MM.1S (cell line): ENCODE data around the gene SDC1.

ENCODE experiments used
- DNase-seq: peaks from one replicate; pipeline ENCODE4 v3.0.0-alpha.2; 2015
- H2AFZ ChIP-seq: fragments of 300-600 bp; sonication (generic); 2 replicates; pipeline ENCODE4 v1.6.0; 2016; ENCODE audit warnings: antibody characterized with exemption, low read length
- H3F3A ChIP-seq: fragments of 300-600 bp; sonication (generic); 2 replicates; pipeline ENCODE4 v1.6.1; 2016; ENCODE audit warnings: mild to moderate bottlenecking, antibody characterized with exemption, low read length, moderate library complexity, mixed read lengths; ENCODE audit not compliant: insufficient read depth
- H3K27ac ChIP-seq: fragments of 300-600 bp; sonication (generic); 2 replicates; pipeline ENCODE4 v1.5.1; 2016; ENCODE audit warnings: mild to moderate bottlenecking, low read length
- H3K27me3 ChIP-seq: fragments of 300-600 bp; sonication (generic); replicated peaks from 2 replicates; pipeline ENCODE4 v1.6.0; 2016; ENCODE audit warnings: low read length; ENCODE audit not compliant: insufficient read depth
- H3K36me3 ChIP-seq: fragments of 300-600 bp; sonication (generic); replicated peaks from 2 replicates; pipeline ENCODE4 v1.6.1; 2016; ENCODE audit warnings: mild to moderate bottlenecking, low read length, mixed read lengths; ENCODE audit not compliant: insufficient read depth
- H3K4me1 ChIP-seq: fragments of 300-600 bp; sonication (generic); 2 replicates; pipeline ENCODE4 v1.6.1; 2016; ENCODE audit warnings: low read length, mixed read lengths
- H3K4me2 ChIP-seq: fragments of 300-600 bp; sonication (generic); 2 replicates; pipeline ENCODE4 v1.6.0; 2016; ENCODE audit warnings: low read depth, low read length
- H3K4me3 ChIP-seq: fragments of 300-600 bp; sonication (generic); 2 replicates; pipeline ENCODE4 v1.5.1; 2016; ENCODE audit warnings: low read length, mixed read lengths
- H3K79me2 ChIP-seq: fragments of 300-600 bp; sonication (generic); 2 replicates; pipeline ENCODE4 v1.6.1; 2016; ENCODE audit warnings: mixed run types, low read length, mixed read lengths
- H3K9ac ChIP-seq: fragments of 300-600 bp; sonication (generic); 2 replicates; pipeline ENCODE4 v1.6.1; 2016; ENCODE audit warnings: low read length, mixed read lengths
- H3K9me2 ChIP-seq: fragments of 300-600 bp; sonication (generic); replicated peaks from 2 replicates; pipeline ENCODE4 v1.6.1; 2016; ENCODE audit warnings: mild to moderate bottlenecking, low read length, mixed read lengths; ENCODE audit not compliant: insufficient read depth
- H3K9me3 ChIP-seq: fragments of 300-600 bp; sonication (generic); replicated peaks from 2 replicates; pipeline ENCODE4 v1.6.1; 2016; ENCODE audit warnings: mild to moderate bottlenecking, low read length, mixed read lengths; ENCODE audit not compliant: insufficient read depth
- H4K20me1 ChIP-seq: fragments of 300-600 bp; sonication (generic); 2 replicates; pipeline ENCODE4 v1.6.1; 2016; ENCODE audit warnings: mild to moderate bottlenecking, low read length, moderate library complexity, mixed read lengths; ENCODE audit not compliant: insufficient read depth
- CTCF ChIP-seq: fragments of 300-600 bp; sonication (generic); IDR thresholded peaks from 2 replicates; pipeline ENCODE4 v1.5.1; 2016; ENCODE audit warnings: antibody characterized with exemption, low read length, mixed read lengths
- EZH2 ChIP-seq: fragments of 300-600 bp; sonication (generic); optimal IDR thresholded peaks from 2 replicates; pipeline ENCODE3; 2017; ENCODE audit warnings: low read depth, mild to moderate bottlenecking, antibody characterized with exemption, low read length, mixed read lengths
- EZH2phosphoT487 ChIP-seq: fragments of 300-600 bp; sonication (generic); IDR thresholded peaks from 2 replicates; pipeline ENCODE4 v1.6.1; 2018; ENCODE audit warnings: antibody characterized with exemption, low read length

Gene SDC1

GRCh38 chr2:20188851-20189250, 36.1 kb downstream of the SDC1 start:
- 0 out of 2 replicates have a peak, but pooled peaks cover 4% of the 10 kb centered on the region for H3F3A ChIP-seq
- H3K4me3 ChIP-seq: no peak overlapping the region
- no peaks in the 10 kb centered on the region for H3K36me3 ChIP-seq
- TF ChIP-seq EZH2 (no peak), CTCF (no peak), EZH2phosphoT487 (no peak)
- H3K27me3 ChIP-seq: no peaks in the 10 kb centered on the region
- no peak overlapping the region for H3K4me2 ChIP-seq
- no peak overlapping the region for H3K9ac ChIP-seq
- no peaks in the 10 kb centered on the region for H3K79me2 ChIP-seq
- H2AFZ ChIP-seq: no peak overlapping the region
- no peaks in the 10 kb centered on the region for H3K9me2 ChIP-seq
- peaks cover 21% of the 10 kb centered on the region for H3K4me1 ChIP-seq
- H4K20me1 ChIP-seq: no peaks in the 10 kb centered on the region
- no peaks in the 10 kb centered on the region for H3K9me3 ChIP-seq
- no peak for DNase-seq
- no peak overlapping the region for H3K27ac ChIP-seq

- H3K79me2 ChIP-seq: no peaks in the 10 kb centered on the region
- TF ChIP-seq EZH2phosphoT487 (no peak), CTCF (no peak), EZH2 (no peak)
- no peak for DNase-seq
- no peak overlapping the region for H2AFZ ChIP-seq
- H3K9me3 ChIP-seq: no peaks in the 10 kb centered on the region
- no peak overlapping the region for H3K9ac ChIP-seq
- no peak overlapping the region for H3K4me2 ChIP-seq
- no peaks in the 10 kb centered on the region for H3K27me3 ChIP-seq
- H3K9me2 ChIP-seq: no peaks in the 10 kb centered on the region
- H4K20me1 ChIP-seq: no peaks in the 10 kb centered on the region
- H3F3A ChIP-seq: 0 out of 2 replicates have a peak, but pooled peaks cover 4% of the 10 kb centered on the region
- no peaks in the 10 kb centered on the region for H3K36me3 ChIP-seq
- no peak overlapping the region for H3K4me3 ChIP-seq
- H3K27ac ChIP-seq: no peak overlapping the region
- peaks cover 19% of the 10 kb centered on the region for H3K4me1 ChIP-seq
These were observed 36.7 kb downstream of the SDC1 start for GRCh38 chr2:20188201-20188600.

- Histone ChIP-seq H2AFZ (no peak overlapping the region), H3F3A (no peaks in the 10 kb centered on the region), H3K27ac (no peak overlapping the region), H3K4me1 (peaks cover 10% of the 10 kb centered on the region), H3K4me3 (no peak overlapping the region), H3K4me2 (no peak overlapping the region), H3K9me2 (no peaks in the 10 kb centered on the region), H3K36me3 (no peaks in the 10 kb centered on the region), H3K9me3 (no peaks in the 10 kb centered on the region), H4K20me1 (no peaks in the 10 kb centered on the region), H3K79me2 (no peaks in the 10 kb centered on the region), H3K9ac (no peak overlapping the region), H3K27me3 (no peaks in the 10 kb centered on the region)
- DNase-seq: no peak
- no peak for TF ChIP-seq EZH2phosphoT487
- TF ChIP-seq CTCF: no peak
These were observed 37.6 kb downstream of the SDC1 start for GRCh38 chr2:20187331-20187730.

- H3K27ac ChIP-seq: no peak overlapping the region
- DNase-seq: no peak
- no peak overlapping the region for H3K9ac ChIP-seq
- no peaks in the 10 kb centered on the region for H3K9me2 ChIP-seq
- no peak overlapping the region for H3K4me2 ChIP-seq
- no peak overlapping the region for H3K4me3 ChIP-seq
- no peaks in the 10 kb centered on the region for H3F3A ChIP-seq
- H3K27me3 ChIP-seq: no peaks in the 10 kb centered on the region
- peaks cover 5% of the 10 kb centered on the region for H3K4me1 ChIP-seq
- no peak for TF ChIP-seq CTCF
- TF ChIP-seq EZH2: no peak
- TF ChIP-seq EZH2phosphoT487: no peak
- no peaks in the 10 kb centered on the region for H3K79me2 ChIP-seq
- no peaks in the 10 kb centered on the region for H4K20me1 ChIP-seq
- H3K36me3 ChIP-seq: no peaks in the 10 kb centered on the region
- no peak overlapping the region for H2AFZ ChIP-seq
- H3K9me3 ChIP-seq: no peaks in the 10 kb centered on the region
These were observed 38.1 kb downstream of the SDC1 start for GRCh38 chr2:20186855-20187187.
